GM23338 (cell line): ENCODE results near the gene CHST12.

Experiments used
- CTCF ChIP-seq, 2 experiments: fragments of 200-600 bp in 1 of 2; sonication (generic) in 1 of 2; conservative IDR thresholded peaks; 2 replicates each; pipeline versions ENCODE4 v1.5.1 to v1.6.1; 2016 to 2017; ENCODE audit warnings: antibody characterized with exemption in 2 of 2, low read depth in 2 of 2, mild to moderate bottlenecking in 2 of 2, moderate library complexity in 1 of 2
- POLR2AphosphoS5 ChIP-seq: IDR thresholded peaks from 2 replicates; pipeline ENCODE4 v1.6.1; 2016; ENCODE audit warnings: antibody characterized with exemption, low read depth

- TF ChIP-seq CTCF (conservative IDR thresholded peaks at IDR 0.05; ENCODE audit: low read depth in 2 of 2) (no peak), POLR2AphosphoS5 (no peak)
Measured at GRCh38 chr7:2436341-2437104, 33.1 kb downstream of the CHST12 start.
